ENCODE results near the gene METAP1D.

GRCh38 chr2:172100935-172101820 lies 101.4 kb downstream of the METAP1D start:
- TF ChIP-seq, protein P1, sequence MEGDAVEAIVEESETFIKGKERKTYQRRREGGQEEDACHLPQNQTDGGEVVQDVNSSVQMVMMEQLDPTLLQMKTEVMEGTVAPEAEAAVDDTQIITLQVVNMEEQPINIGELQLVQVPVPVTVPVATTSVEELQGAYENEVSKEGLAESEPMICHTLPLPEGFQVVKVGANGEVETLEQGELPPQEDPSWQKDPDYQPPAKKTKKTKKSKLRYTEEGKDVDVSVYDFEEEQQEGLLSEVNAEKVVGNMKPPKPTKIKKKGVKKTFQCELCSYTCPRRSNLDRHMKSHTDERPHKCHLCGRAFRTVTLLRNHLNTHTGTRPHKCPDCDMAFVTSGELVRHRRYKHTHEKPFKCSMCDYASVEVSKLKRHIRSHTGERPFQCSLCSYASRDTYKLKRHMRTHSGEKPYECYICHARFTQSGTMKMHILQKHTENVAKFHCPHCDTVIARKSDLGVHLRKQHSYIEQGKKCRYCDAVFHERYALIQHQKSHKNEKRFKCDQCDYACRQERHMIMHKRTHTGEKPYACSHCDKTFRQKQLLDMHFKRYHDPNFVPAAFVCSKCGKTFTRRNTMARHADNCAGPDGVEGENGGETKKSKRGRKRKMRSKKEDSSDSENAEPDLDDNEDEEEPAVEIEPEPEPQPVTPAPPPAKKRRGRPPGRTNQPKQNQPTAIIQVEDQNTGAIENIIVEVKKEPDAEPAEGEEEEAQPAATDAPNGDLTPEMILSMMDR (conservative IDR thresholded peaks at IDR 0.05), result no peak
- no peak for TF ChIP-seq EZH2 (IDR thresholded peaks at IDR 0.05; ENCODE audit: low read depth)

All from PC-9 (cell line).